ENCODE results near the gene IL4I1. TPM values are rescaled to one million over a fixed set of nuclear protein-coding genes. Genes with fewer than 3 reads are reported as not detected.
A peak's percentile ranks its signal among the peaks of the same experiment; 100 is the strongest.

Gene IL4I1
- total RNA-seq, 1 experiment from 2014 or later, result 0.61 TPM

DNA sequence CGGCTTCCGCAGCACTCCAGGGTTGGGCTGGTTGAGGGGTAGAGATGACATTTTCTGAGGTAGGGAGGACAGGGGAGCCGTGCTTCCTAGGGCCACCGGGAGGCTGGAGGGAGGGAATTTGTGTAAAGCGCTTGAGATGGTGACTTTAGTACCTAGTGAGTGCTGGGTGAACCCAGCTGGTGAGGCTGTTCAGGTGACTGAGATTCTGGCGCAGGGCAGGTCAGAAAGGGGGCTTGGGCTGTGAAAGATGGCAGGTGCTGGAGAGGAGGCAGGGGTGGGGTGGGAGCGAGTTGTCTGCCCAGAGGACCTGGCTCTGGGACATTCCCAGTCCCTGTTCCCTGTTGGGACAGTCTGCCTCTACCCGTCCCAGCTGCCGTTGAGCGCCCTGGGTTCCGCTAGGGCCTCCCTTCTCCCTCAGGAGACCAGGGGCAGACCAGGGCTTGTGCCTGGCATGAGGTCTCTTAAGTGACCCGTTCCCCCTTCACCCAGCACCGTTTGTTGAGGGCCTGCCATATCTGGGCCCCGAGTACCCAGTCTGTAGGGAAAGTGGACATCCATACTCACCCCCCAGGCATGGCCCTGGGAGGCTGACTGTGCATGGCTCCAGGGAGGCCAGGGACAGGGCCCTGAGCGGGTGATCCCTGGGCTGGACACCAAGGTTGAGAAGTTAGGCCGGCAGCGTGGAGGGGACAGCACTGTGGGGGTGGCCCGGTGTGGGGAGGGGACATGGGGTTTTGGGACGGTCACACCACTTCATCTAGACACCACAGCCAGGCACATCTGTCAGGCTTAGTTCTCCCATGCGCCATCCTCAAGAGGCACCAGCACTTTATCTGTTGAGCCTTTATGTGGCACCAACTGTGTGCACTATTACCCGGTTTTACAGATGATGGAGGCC, 40.8 kb downstream of the IL4I1 start:
- H3K9me3 Mint-ChIP-seq, result no peaks in the 10 kb centered on the region
- Histone ChIP-seq H3K4ac (ENCODE audit: low read depth, low read length) (no peak overlapping the region), H2BK15ac (ENCODE audit: low read depth, low read length) (no peak overlapping the region), H3K4me2 (ENCODE audit: insufficient read depth, insufficient read length, low read length) (no peak overlapping the region), H3K18ac (ENCODE audit: insufficient read length, low read depth, low read length) (no peak overlapping the region), H2BK20ac (ENCODE audit: low read depth, low read length, poor library complexity, severe bottlenecking) (no peak overlapping the region), H3K23ac (ENCODE audit: insufficient read length, low read depth, low read length) (no peak overlapping the region), H3T11ph (ENCODE audit: low read length) (no peak overlapping the region), H3K79me1 (ENCODE audit: insufficient read depth, low read depth, low read length, poor library complexity, severe bottlenecking) (peaks cover 11% of the 10 kb centered on the region), H3K56ac (ENCODE audit: insufficient read length, low read depth, low read length) (no peak overlapping the region), H4K20me1 (ENCODE audit: control insufficient read depth, insufficient read depth, insufficient read length) (peaks cover 6% of the 10 kb centered on the region), H3K27me3 (ENCODE audit: insufficient read depth, low read length) (no peaks in the 10 kb centered on the region), H2BK12ac (ENCODE audit: insufficient read length, low read depth, low read length) (no peak overlapping the region), H3K79me2 (ENCODE audit: insufficient read depth, low read length) (peaks cover 9% of the 10 kb centered on the region; the same call in 1 of the 2 replicates), H2BK120ac (ENCODE audit: low read depth, low read length, poor library complexity, severe bottlenecking) (no peak overlapping the region), H3K23me2 (ENCODE audit: insufficient read length, low read depth, low read length, poor library complexity, severe bottlenecking) (peaks cover 6% of the 10 kb centered on the region), H2BK5ac (ENCODE audit: insufficient read length, low read length) (no peak overlapping the region), H4K8ac (replicated peaks; ENCODE audit: insufficient read length, low read depth, low read length) (no peak overlapping the region), H3K9ac (ENCODE audit: extremely low read depth, insufficient read length, low read length) (no peak overlapping the region), H2AK5ac (ENCODE audit: insufficient read length, low read length) (no peak overlapping the region), H4K91ac (ENCODE audit: insufficient read length, low read depth, low read length) (no peak overlapping the region), H3K27ac (ENCODE audit: insufficient read length, low read depth, low read length) (no peak overlapping the region), H3K14ac (ENCODE audit: insufficient read depth, low read length) (no peak overlapping the region), H4K5ac (ENCODE audit: insufficient read length, low read depth, low read length) (no peak overlapping the region), H2AFZ (ENCODE audit: low read length) (no peak overlapping the region), H3K4me1 (ENCODE audit: insufficient read depth, low read length) (no peaks in the 10 kb centered on the region), H3K9me3 (ENCODE audit: control insufficient read depth, low read depth, low read length) (no peaks in the 10 kb centered on the region)
- H3K36me3 Mint-ChIP-seq (ENCODE audit: insufficient read depth in 1 of 3, low read depth in 3 of 3), result peaks cover 21 to 68% (median 66%) of the 10 kb centered on the region in 3 experiments
- no CpG with 5 or more reads among the region's 21 CpGs for WGBS (ENCODE audit: extremely low coverage, insufficient read length, low lambda C conversion rate)
- TF ChIP-seq, protein P1, sequence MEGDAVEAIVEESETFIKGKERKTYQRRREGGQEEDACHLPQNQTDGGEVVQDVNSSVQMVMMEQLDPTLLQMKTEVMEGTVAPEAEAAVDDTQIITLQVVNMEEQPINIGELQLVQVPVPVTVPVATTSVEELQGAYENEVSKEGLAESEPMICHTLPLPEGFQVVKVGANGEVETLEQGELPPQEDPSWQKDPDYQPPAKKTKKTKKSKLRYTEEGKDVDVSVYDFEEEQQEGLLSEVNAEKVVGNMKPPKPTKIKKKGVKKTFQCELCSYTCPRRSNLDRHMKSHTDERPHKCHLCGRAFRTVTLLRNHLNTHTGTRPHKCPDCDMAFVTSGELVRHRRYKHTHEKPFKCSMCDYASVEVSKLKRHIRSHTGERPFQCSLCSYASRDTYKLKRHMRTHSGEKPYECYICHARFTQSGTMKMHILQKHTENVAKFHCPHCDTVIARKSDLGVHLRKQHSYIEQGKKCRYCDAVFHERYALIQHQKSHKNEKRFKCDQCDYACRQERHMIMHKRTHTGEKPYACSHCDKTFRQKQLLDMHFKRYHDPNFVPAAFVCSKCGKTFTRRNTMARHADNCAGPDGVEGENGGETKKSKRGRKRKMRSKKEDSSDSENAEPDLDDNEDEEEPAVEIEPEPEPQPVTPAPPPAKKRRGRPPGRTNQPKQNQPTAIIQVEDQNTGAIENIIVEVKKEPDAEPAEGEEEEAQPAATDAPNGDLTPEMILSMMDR (conservative IDR thresholded peaks at IDR 0.05), result no peak
- H3K4me1 Mint-ChIP-seq, result peaks cover 15 to 22% of the 10 kb centered on the region in 2 experiments
- no peak for DNase-seq
- peak overlapping the region in 1 of 2 experiments; percentile 44; a peak in 2 of 5 replicates for H3K4me3 Mint-ChIP-seq
- H3K27me3 Mint-ChIP-seq (ENCODE audit: low read depth), result peaks cover 2% of the 10 kb centered on the region; the same call in 1 of the 2 replicates
- H3K27ac Mint-ChIP-seq, result peak overlapping the region in 2 of 3 experiments; percentile 89 to 91; a peak in 3 of 7 replicates

All from H9 (cell line).